ENCODE results near the gene KCNMA1. TPM values are rescaled to one million over a fixed set of nuclear protein-coding genes. Genes with fewer than 3 reads are reported as not detected.

Gene KCNMA1
- total RNA-seq: under 0.01 and 0.63 TPM in 2 replicates

GRCh38 chr10:77637532-77638320 is at the start of gene KCNMA1:
TSS of gene KCNMA1 (minus strand) at chr10:77637808.

